GOT3 (cell line): ENCODE results near the gene TBC1D22B.

ENCODE experiments used
- DNase-seq: peaks from one replicate; lab custom pipeline; 2025; ENCODE audit warnings: mixed read lengths; lab: John Stamatoyannopoulos, UW

TBC1D22B gene

GRCh38 chr6:37239950-37240713 is 17.4 kb upstream of the TBC1D22B start:
- DNase-seq: no peak

- no peak for DNase-seq
These were observed 16.4 kb upstream of the TBC1D22B start for GRCh38 chr6:37241131-37241530.

- no peak for DNase-seq
These were observed 15.7 kb upstream of the TBC1D22B start for GRCh38 chr6:37241775-37242428.

GRCh38 chr6:37242429-37243052 is 15.0 kb upstream of the TBC1D22B start:
- peak; percentile 35 for DNase-seq

GRCh38 chr6:37243131-37243815 is 14.3 kb upstream of the TBC1D22B start:
- no peak for DNase-seq

- DNase-seq: no peak
These were observed 13.7 kb upstream of the TBC1D22B start for GRCh38 chr6:37243816-37244370.

- peak; percentile 72 for DNase-seq
These were observed 12.9 kb upstream of the TBC1D22B start for GRCh38 chr6:37244430-37245310.

- DNase-seq: no peak
These were observed 6.3 kb upstream of the TBC1D22B start for GRCh38 chr6:37251211-37251780.

- no peak for DNase-seq
These were observed 4.0 kb upstream of the TBC1D22B start for GRCh38 chr6:37253486-37254007.

GRCh38 chr6:37254881-37255280 is 2.7 kb upstream of the TBC1D22B start:
- DNase-seq: no peak

GRCh38 chr6:37256692-37257319 is 766 bp upstream of the TBC1D22B start:
- DNase-seq: no peak

- no peak for DNase-seq
These were observed 295 bp upstream of the TBC1D22B start for GRCh38 chr6:37257320-37257633.

- DNase-seq: no peak
These were observed 983 bp downstream of the TBC1D22B start for GRCh38 chr6:37258405-37259105.

- no peak for DNase-seq
These were observed 1.6 kb downstream of the TBC1D22B start for GRCh38 chr6:37259191-37259590.

- DNase-seq: no peak
These were observed 2.5 kb downstream of the TBC1D22B start for GRCh38 chr6:37260040-37260439.

GRCh38 chr6:37260444-37260843 is 2.9 kb downstream of the TBC1D22B start:
- no peak for DNase-seq

- no peak for DNase-seq
These were observed 3.6 kb downstream of the TBC1D22B start for GRCh38 chr6:37261198-37261597.

- DNase-seq: no peak
These were observed 5.0 kb downstream of the TBC1D22B start for GRCh38 chr6:37262446-37263026.

- no peak for DNase-seq
These were observed 7.4 kb downstream of the TBC1D22B start for GRCh38 chr6:37265001-37265400.
